ENCODE measurements around the gene RNF182.

- TF ChIP-seq CTCF (IDR thresholded peaks at IDR 0.05) (no peak), POLR2A (IDR thresholded peaks at IDR 0.05; ENCODE audit: low read depth) (no peak)
Observed at GRCh38 chr6:13924949-13925881, at the start of gene RNF182.

Measured in esophagus muscularis mucosa (tissue), 3 donors.